Activated CD4-positive, alpha-beta memory T cell treated with anti-CD3 and anti-CD28 coated beads for 36 hours (primary cell): Measurements from ENCODE around the gene CEP112. TPM values are rescaled to one million over a fixed set of nuclear protein-coding genes. Genes with fewer than 3 reads are reported as not detected.
"Not testable (repeated sequence)": the region's sequence is repeated elsewhere in the genome, so short reads cannot be mapped to it uniquely, and the experiment has no call there.

Source experiments
- CTCF ChIA-PET: fragments of 350-600 bp; sonication (Branson Sonifier 250); formaldehyde crosslinking; loops from one replicate; lab custom pipeline; 2021; ENCODE audit warnings: antibody characterized with exemption, inconsistent platforms; lab: Charles Lee
- POLR2A ChIA-PET: fragments of 350-600 bp; sonication (Branson Sonifier 250); formaldehyde crosslinking; loops from one replicate; lab custom pipeline; 2021; ENCODE audit warnings: antibody characterized with exemption; lab: Charles Lee
- DNase-seq: peaks from one replicate; pipeline ENCODE4 v3.0.0-alpha.2; 2020
- H3K27ac Mint-ChIP-seq: one replicate; pipeline ENCODE4 v1.8.0; 2021; ENCODE audit warnings: mixed read lengths
- H3K27me3 Mint-ChIP-seq: one replicate; pipeline ENCODE4 v1.8.0; 2021; ENCODE audit warnings: mixed read lengths
- H3K36me3 Mint-ChIP-seq: one replicate; pipeline ENCODE4 v1.8.0; 2021; ENCODE audit warnings: mixed read lengths
- H3K4me1 Mint-ChIP-seq: one replicate; pipeline ENCODE4 v1.8.0; 2021; ENCODE audit warnings: low read depth, mixed read lengths
- H3K4me3 Mint-ChIP-seq: one replicate; pipeline ENCODE4 v1.8.0; 2021; ENCODE audit warnings: mild to moderate bottlenecking, mixed read lengths
- H3K9me3 Mint-ChIP-seq: one replicate; pipeline ENCODE4 v1.8.0; 2021; ENCODE audit warnings: mixed read lengths
- intact Hi-C: fragments of 100-400 bp; cut with micrococcal nuclease; formaldehyde crosslinking; loops from one replicate; pipeline ENCODE4 v1.15.1; 2023
- total RNA-seq, 2 experiments: library from RNA; stranded (reverse); gene quantifications; one replicate each; pipeline ENCODE4 v1.2.3, GENCODE V29; 2021

Gene CEP112
- total RNA-seq, 2 experiments from 2014 or later, result 3.3 to 3.7 TPM

DNA sequence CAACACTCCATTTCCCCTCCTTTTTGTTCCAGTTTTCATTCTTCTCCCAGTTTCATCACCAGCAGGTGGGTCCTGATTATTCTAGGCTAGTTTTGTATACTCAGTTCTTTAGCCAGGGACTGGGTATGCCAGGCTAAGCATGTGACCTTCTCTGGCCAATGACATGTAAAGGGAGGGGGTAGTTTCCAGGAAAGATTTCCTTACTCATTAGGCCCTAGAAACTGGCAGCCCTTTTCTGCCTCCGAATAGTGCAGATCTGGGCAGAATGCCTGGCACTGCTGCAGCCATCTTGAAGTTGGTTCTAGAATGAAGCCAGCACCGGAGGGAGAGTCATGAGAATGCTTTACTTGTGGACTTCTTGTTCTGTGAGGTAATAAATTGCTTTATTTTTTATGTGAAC lies 503.6 kb downstream of the CEP112 start:
- Mint-ChIP-seq H3K4me3 (no peak overlapping the region), H3K27ac (no peak overlapping the region), H3K4me1 (peaks cover 6% of the 10 kb centered on the region), H3K27me3 (no peaks in the 10 kb centered on the region), H3K9me3 (no peaks in the 10 kb centered on the region), H3K36me3 (no peaks in the 10 kb centered on the region)
- DNase-seq, result no peak
- ChIA-PET CTCF (no interaction called here), POLR2A (no interaction called here)
- intact Hi-C loops, result no loop called here

DNA sequence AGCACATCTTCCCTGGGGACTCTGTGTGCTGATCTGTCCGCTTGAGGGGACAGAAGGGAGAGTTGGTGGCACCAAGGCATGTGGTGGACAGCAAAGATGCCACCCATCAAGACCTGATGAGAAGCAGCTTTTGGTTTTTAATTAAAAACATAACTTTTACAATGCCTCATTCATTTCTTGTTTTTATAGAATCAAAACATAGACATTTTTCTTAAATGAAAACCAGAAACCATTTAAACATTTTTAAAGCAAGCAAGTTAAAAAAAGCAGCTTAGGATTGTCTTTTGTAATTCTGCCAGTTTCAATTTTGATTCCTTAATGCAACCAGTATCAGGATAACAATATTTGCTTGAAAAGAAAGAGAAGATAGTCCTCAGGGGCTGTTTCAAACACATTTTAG lies 506.8 kb downstream of the CEP112 start:
- intact Hi-C loops, result no loop called here
- no peaks in the 10 kb centered on the region for H3K9me3 Mint-ChIP-seq
- no peaks in the 10 kb centered on the region for H3K4me1 Mint-ChIP-seq
- ChIA-PET POLR2A (no interaction called here), CTCF (no interaction called here)
- no peak for DNase-seq
- H3K4me3 Mint-ChIP-seq, result no peak overlapping the region
- H3K27me3 Mint-ChIP-seq, result no peaks in the 10 kb centered on the region
- H3K27ac Mint-ChIP-seq, result no peak overlapping the region
- H3K36me3 Mint-ChIP-seq, result no peaks in the 10 kb centered on the region

DNA sequence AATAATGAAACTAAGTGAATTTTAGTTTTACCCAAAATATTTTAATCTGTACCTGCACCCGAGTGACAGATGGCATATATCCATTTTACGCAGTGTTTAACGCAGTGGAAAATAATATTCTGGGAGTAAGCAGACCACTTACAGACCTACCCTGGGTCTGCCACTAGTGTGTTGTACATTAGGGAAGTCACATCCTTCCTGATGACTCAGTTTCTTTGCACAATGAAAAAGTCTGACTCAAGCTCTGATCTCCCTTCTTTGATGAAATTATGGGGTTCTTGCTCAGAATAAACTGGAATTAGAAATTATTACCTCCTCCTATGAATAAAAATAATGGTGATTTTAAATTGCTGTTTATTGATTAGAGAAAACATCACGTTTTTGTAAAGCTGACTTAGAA lies 507.3 kb downstream of the CEP112 start:
- H3K27ac Mint-ChIP-seq, result no peak overlapping the region
- no peaks in the 10 kb centered on the region for H3K36me3 Mint-ChIP-seq
- no peak overlapping the region for H3K4me3 Mint-ChIP-seq
- H3K4me1 Mint-ChIP-seq, result no peaks in the 10 kb centered on the region
- ChIA-PET POLR2A (no interaction called here), CTCF (no interaction called here)
- intact Hi-C loops, result no loop called here
- DNase-seq, result no peak
- H3K27me3 Mint-ChIP-seq, result no peaks in the 10 kb centered on the region
- H3K9me3 Mint-ChIP-seq, result no peaks in the 10 kb centered on the region

DNA sequence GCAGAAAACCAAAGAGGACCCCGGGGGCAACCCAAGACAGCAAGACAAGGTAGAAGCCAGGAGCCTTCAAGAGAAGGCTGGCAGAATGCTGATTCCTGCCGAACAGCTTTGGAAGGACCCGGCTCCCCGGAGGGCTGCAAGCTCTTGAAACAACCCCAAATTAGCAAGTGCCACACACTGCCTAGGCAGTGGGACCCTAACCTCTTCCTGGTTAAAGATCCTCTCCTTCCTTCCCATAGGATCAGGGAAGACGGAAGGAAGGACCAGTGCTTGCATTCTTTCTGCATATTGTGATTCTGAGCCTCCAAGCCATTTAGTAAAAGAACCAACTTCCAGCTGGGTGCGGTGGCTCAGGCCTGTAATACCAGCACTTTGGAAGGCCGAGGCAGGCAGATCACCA lies 508.5 kb downstream of the CEP112 start:
- CTCF ChIA-PET, result interaction anchor here (0.6 to 0.7 kb wide), 2 partner anchors 55 to 257 kb away, joined by 3 read pairs; no protein-coding TSS in a partner anchor
- Mint-ChIP-seq H3K36me3 (no peaks in the 10 kb centered on the region), H3K27ac (no peak overlapping the region), H3K27me3 (no peaks in the 10 kb centered on the region), H3K4me3 (no peak overlapping the region), H3K4me1 (no peaks in the 10 kb centered on the region), H3K9me3 (no peaks in the 10 kb centered on the region)
- intact Hi-C loops, result no loop called here
- no peak for DNase-seq
- POLR2A ChIA-PET, result no interaction called here

DNA sequence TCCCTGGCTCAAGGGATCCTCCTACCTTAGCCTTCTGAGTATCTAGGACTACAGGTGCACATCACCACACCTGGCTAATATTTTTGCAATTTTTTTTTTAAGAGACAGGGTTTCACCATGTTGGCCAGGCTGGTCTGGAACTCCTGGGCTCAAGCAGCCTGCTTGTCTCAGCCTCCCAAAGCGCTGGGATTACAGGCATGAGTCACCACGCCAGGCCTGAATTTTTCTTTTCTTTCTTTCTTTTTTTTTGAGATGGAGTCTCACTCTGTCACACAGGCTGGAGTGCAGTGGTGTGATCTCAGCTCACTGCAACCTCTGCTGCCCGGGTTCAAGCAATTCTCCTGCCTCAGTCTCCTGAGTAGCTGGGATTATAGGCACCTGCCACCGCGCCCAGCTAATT lies 510.2 kb downstream of the CEP112 start:
- H3K9me3 Mint-ChIP-seq, H3K27me3 Mint-ChIP-seq, H3K4me3 Mint-ChIP-seq, DNase-seq, POLR2A ChIA-PET, CTCF ChIA-PET, H3K4me1 Mint-ChIP-seq, H3K27ac Mint-ChIP-seq, intact Hi-C loops, H3K36me3 Mint-ChIP-seq: not testable (repeated sequence)

DNA sequence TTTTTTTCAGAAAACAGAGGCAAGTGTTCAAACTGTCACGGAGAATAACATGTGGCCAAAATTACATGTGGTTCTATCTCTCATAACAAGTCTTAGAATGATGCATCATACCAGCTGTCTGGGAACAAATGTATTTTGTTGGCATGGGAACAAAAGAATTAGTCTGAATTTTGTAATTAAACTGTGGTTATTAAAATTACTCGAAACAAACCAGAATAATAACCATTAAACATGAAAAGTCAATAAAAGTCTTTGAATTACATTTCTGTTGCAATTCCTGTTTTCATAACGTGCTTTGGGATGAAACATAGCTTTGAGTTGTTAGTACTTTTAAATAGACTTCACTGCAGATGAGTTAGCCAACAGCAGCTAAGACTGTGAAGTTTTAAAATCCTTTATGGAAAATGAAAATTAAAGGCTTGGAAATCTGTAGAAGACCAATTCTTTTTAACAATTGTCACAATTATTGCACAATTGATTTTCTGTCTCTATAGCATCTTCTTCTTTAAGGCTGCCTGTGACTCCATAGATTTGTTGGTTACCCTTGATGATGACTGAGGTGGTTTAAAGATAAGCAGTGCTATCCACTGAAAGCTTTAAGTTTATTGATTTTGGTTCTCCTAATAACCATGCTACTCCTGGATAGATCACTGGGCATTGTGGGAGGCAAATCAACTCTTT lies 512.6 kb downstream of the CEP112 start:
- CTCF ChIA-PET, result no interaction called here
- DNase-seq, result no peak
- Mint-ChIP-seq H3K9me3 (no peaks in the 10 kb centered on the region), H3K27me3 (no peaks in the 10 kb centered on the region), H3K36me3 (no peaks in the 10 kb centered on the region), H3K27ac (no peak overlapping the region), H3K4me1 (peaks cover 3% of the 10 kb centered on the region), H3K4me3 (no peak overlapping the region)
- POLR2A ChIA-PET, result no interaction called here
- intact Hi-C loops, result no loop called here

DNA sequence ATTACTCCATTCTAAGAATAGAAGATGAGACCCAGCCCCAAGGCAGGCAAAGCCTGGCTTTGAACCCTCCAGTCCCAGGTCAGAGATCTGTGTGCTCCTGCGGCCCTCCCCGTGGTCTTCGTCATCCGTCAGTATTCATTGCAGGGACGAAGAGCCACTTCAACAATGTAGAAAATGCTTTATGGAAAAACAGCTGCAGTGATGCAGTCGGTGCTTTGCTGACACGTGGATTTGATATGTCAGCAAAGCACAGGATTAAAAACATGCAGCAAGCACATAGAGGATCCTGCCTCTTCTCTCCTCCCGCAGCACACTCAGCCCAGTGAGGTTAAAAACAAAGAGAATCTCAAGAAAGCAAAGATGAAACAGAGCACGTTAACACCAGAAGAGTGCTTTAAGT lies 513.4 kb downstream of the CEP112 start:
- Mint-ChIP-seq H3K27me3 (no peaks in the 10 kb centered on the region), H3K4me3 (no peak overlapping the region), H3K27ac (no peak overlapping the region), H3K4me1 (peaks cover 3% of the 10 kb centered on the region), H3K36me3 (no peaks in the 10 kb centered on the region), H3K9me3 (no peaks in the 10 kb centered on the region)
- CTCF ChIA-PET, result no interaction called here
- no peak for DNase-seq
- intact Hi-C loops, result no loop called here
- POLR2A ChIA-PET, result interaction anchor here (0.7 kb wide), 1 partner anchor 1483 kb away, joined by 3 read pairs; no protein-coding TSS in a partner anchor

DNA sequence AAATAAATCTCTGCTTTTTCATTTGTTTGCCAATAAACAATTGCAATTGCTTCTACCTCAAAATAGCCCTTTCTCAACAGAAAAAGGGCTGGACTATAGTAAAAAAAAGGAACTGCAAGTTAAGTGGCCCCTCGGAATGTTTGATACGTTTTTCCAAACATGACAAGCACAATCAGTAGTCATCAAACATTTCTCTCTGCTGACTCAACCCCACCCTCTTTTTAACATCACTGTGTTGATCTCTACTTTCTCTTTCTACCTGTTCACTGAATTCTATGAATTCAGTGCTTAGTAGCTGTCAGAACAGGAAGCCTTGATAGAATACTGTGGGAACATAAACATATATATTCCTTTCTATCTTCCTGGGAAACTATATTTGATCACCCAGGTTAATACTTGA lies 514.0 kb downstream of the CEP112 start:
- H3K27ac Mint-ChIP-seq, result no peak overlapping the region
- no peaks in the 10 kb centered on the region for H3K9me3 Mint-ChIP-seq
- peaks cover 3% of the 10 kb centered on the region for H3K4me1 Mint-ChIP-seq
- DNase-seq, result no peak
- POLR2A ChIA-PET, result interaction anchor here (0.7 kb wide), 1 partner anchor 1483 kb away, joined by 3 read pairs; no protein-coding TSS in a partner anchor
- no peaks in the 10 kb centered on the region for H3K36me3 Mint-ChIP-seq
- no peaks in the 10 kb centered on the region for H3K27me3 Mint-ChIP-seq
- H3K4me3 Mint-ChIP-seq, result no peak overlapping the region
- CTCF ChIA-PET, result no interaction called here
- intact Hi-C loops, result no loop called here

DNA sequence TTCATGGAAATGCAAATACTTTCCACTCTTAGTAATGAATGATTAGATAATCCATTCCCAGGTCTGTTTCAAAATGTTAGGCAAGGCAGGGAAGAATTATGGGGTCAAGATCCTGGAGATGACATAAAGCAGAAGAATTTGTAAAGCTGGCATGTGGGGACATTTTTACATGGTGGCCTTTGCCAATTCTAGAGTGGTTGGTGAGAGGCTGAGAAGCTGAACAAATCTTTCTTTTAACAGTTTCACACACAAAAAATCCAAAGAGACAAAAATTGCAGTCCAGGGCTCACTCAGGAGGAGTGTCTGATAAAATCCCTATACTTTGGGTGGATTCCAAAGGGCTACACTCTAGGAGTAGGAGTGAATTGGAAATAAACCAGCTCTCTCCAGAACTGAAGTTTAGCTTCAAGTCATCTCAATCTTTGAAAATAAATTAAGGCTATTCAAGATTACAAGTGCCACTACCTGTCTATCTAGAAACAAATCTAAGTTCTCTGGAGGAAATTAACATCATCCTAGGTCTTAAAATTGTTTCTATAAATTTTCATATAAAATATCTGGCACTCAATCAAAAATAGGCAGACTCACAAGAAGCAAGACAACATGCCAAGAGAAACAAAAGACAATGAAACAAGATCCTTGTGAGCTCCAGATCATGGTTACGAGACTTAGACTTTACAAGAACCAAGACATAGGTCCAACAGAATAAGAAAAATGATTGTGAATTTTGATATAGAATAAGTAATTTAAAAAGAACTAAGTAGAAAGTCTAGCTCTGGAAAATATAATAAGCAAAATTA lies 517.5 kb downstream of the CEP112 start:
- intact Hi-C loops, result no loop called here
- H3K27me3 Mint-ChIP-seq, result no peaks in the 10 kb centered on the region
- H3K4me3 Mint-ChIP-seq, result no peak overlapping the region
- no peak for DNase-seq
- H3K36me3 Mint-ChIP-seq, result no peaks in the 10 kb centered on the region
- H3K9me3 Mint-ChIP-seq, result no peaks in the 10 kb centered on the region
- H3K27ac Mint-ChIP-seq, result no peak overlapping the region
- peaks cover 3% of the 10 kb centered on the region for H3K4me1 Mint-ChIP-seq
- ChIA-PET POLR2A (no interaction called here), CTCF (no interaction called here)

DNA sequence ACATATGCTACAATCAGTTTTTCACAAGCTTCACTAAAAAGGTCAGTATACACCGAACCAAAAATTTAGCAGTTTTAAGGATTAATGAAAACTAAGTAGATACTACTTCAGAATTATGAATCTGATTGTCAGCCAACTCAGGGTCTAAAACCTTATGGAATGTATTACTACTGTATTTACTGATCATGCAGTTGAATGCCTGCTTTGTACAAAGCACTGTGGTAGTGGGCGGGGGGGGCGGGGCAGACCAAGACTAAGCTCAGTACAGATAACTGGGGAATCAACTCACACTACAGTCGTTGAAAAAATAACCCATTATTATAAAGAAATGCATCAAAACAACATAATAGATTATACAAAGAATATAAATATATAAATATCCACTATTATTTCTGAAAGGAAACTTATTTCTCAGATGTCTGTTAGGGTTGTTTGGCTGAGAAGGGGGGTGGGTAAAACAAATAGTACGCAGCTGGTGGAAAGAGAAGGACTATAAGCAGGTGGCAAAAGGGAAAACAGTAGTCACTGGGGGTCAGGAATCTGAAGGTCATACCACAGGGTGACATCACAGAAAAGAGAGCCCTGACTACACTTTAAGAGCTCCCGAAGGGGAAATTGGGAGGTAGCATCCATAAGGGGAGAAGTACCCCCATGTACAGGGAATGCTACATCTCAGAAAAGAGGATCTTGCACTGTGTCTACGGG lies 521.1 kb downstream of the CEP112 start:
- no peak for DNase-seq
- H3K36me3 Mint-ChIP-seq, result no peaks in the 10 kb centered on the region
- no peak overlapping the region for H3K4me3 Mint-ChIP-seq
- H3K9me3 Mint-ChIP-seq, result no peaks in the 10 kb centered on the region
- peaks cover 4% of the 10 kb centered on the region for H3K27me3 Mint-ChIP-seq
- POLR2A ChIA-PET, result no interaction called here
- H3K27ac Mint-ChIP-seq, result no peak overlapping the region
- intact Hi-C loops, result no loop called here
- CTCF ChIA-PET, result interaction anchor here (1.2 kb wide), 1 partner anchor 10 kb away, joined by 3 read pairs; no protein-coding TSS in a partner anchor
- H3K4me1 Mint-ChIP-seq, result no peaks in the 10 kb centered on the region

DNA sequence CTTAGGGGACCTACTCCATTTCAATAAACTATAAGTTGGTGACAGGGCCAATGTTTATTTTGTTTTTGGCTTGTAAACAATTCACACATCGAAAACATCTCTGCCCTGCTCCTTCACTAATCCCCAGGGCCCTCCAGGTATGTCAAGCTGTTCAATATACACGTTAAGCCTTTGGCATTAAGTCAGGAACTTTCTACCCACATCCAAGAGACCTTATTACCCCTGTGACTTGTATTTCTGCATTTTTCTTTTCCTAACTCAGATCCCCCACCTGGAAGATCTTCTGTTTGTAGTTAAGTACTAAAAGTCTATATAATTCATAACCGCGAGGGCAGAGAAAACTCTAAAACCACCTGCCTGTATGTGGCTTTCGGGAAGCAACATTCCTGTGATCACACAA lies 523.7 kb downstream of the CEP112 start:
- H3K27me3 Mint-ChIP-seq, result peaks cover 4% of the 10 kb centered on the region

DNA sequence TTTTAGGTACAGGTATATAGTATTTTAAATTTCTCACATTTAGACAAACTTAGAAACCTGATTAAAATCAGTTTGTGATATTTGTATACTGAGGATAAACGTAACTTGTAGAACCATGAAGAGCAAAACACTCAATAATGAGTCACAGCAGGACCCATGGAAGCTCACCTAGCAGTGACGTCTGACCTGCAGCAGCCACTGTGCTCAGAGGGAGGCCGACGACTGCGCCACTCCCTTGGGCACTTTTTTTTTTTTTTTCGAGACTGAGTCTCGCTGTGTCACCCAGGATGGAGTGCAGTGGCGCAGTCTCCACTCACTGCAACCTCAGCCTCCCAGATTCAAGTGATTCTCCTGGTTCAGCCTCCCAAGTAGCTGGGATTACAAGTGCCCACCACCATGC lies 524.3 kb downstream of the CEP112 start:
- no peak for DNase-seq
- H3K4me1 Mint-ChIP-seq, result no peaks in the 10 kb centered on the region
- peaks cover 4% of the 10 kb centered on the region for H3K27me3 Mint-ChIP-seq
- POLR2A ChIA-PET, result no interaction called here
- no peak overlapping the region for H3K27ac Mint-ChIP-seq
- no peaks in the 10 kb centered on the region for H3K36me3 Mint-ChIP-seq
- no peaks in the 10 kb centered on the region for H3K9me3 Mint-ChIP-seq
- intact Hi-C loops, result no loop called here
- H3K4me3 Mint-ChIP-seq, result no peak overlapping the region
- CTCF ChIA-PET, result no interaction called here

More for the DNA sequence above, 523.7 kb downstream of the CEP112 start:
- ChIA-PET POLR2A (no interaction called here), CTCF (no interaction called here)
- H3K4me3 Mint-ChIP-seq, result no peak overlapping the region
- no peaks in the 10 kb centered on the region for H3K4me1 Mint-ChIP-seq
- H3K9me3 Mint-ChIP-seq, result no peaks in the 10 kb centered on the region
- DNase-seq, result no peak
- no peaks in the 10 kb centered on the region for H3K36me3 Mint-ChIP-seq
- H3K27ac Mint-ChIP-seq, result no peak overlapping the region
- intact Hi-C loops, result no loop called here
